NCI-H526 (cell line): ENCODE data around the gene ATOH8.

Source experiments
- DNase-seq, 2 experiments: peaks; one replicate each; lab custom pipeline; 2025; lab: John Stamatoyannopoulos, UW

The ATOH8 gene

GRCh38 chr2:85718885-85719492 is 34.8 kb upstream of the ATOH8 start:
- DNase-seq = no peak

- DNase-seq = no peak
Observed at GRCh38 chr2:85719609-85720240, 34.1 kb upstream of the ATOH8 start.

- DNase-seq = no peak
Observed at GRCh38 chr2:85720533-85720932, 33.3 kb upstream of the ATOH8 start.

- DNase-seq = no peak
Observed at GRCh38 chr2:85721641-85722040, 32.1 kb upstream of the ATOH8 start.

- DNase-seq = no peak
Observed at GRCh38 chr2:85722519-85722918, 31.3 kb upstream of the ATOH8 start.

- DNase-seq = no peak
Observed at GRCh38 chr2:85723707-85724360, 30.0 kb upstream of the ATOH8 start.

GRCh38 chr2:85724731-85725181 is 29.0 kb upstream of the ATOH8 start:
- no peak for DNase-seq

- DNase-seq = no peak
Observed at GRCh38 chr2:85725451-85725850, 28.3 kb upstream of the ATOH8 start.

GRCh38 chr2:85727798-85728197 is 26.0 kb upstream of the ATOH8 start:
- DNase-seq = no peak

- no peak for DNase-seq
Observed at GRCh38 chr2:85728342-85728741, 25.4 kb upstream of the ATOH8 start.

GRCh38 chr2:85728883-85729824 is 24.6 kb upstream of the ATOH8 start:
- DNase-seq = peak in 1 of 2 experiments; percentile 85

GRCh38 chr2:85729825-85730510 is 23.8 kb upstream of the ATOH8 start:
- no peak for DNase-seq

- no peak for DNase-seq
Observed at GRCh38 chr2:85730686-85731230, 23.0 kb upstream of the ATOH8 start.

- no peak for DNase-seq
Observed at GRCh38 chr2:85731606-85732005, 22.2 kb upstream of the ATOH8 start.

- no peak for DNase-seq
Observed at GRCh38 chr2:85732467-85733120, 21.2 kb upstream of the ATOH8 start.

- DNase-seq = no peak
Observed at GRCh38 chr2:85733121-85733960, 20.4 kb upstream of the ATOH8 start.

- no peak for DNase-seq
Observed at GRCh38 chr2:85734015-85734414, 19.8 kb upstream of the ATOH8 start.

- no peak for DNase-seq
Observed at GRCh38 chr2:85734942-85735608, 18.7 kb upstream of the ATOH8 start.

GRCh38 chr2:85735691-85736090 is 18.1 kb upstream of the ATOH8 start:
- no peak for DNase-seq
